Bronchial epithelial cell (primary cell): ENCODE results near the gene INPP4B. TPM values are rescaled to one million over a fixed set of nuclear protein-coding genes. Genes with fewer than 3 reads are reported as not detected.

Experiments used
- DNase-seq: peaks from one replicate; pipeline ENCODE4 v3.0.0-alpha.2; 2010; ENCODE audit warnings: low read depth
- FAIRE-seq: peaks from 2 replicates; lab custom pipeline; 2011; peaks lifted over from hg19 to GRCh38; lab: Jason Lieb, UNC
- H3K27me3 ChIP-seq: 2 replicates; pipeline ENCODE4 v1.5.1; 2011; ENCODE audit warnings: low read length; ENCODE audit not compliant: control insufficient read depth, insufficient read depth
- H3K36me3 ChIP-seq: 2 replicates; pipeline ENCODE4 v1.5.1; 2011; ENCODE audit warnings: low read length; ENCODE audit not compliant: control insufficient read depth, insufficient read depth
- H3K4me3 ChIP-seq: 2 replicates; pipeline ENCODE4 v1.5.1; 2011; ENCODE audit warnings: mild to moderate bottlenecking, low read depth, low read length, control low read depth
- CTCF ChIP-seq: IDR thresholded peaks from 2 replicates; pipeline ENCODE4 v1.5.1; 2011; ENCODE audit warnings: mild to moderate bottlenecking, moderate library complexity, low read length, control low read depth, inconsistent platforms; ENCODE audit not compliant: insufficient read depth, severe bottlenecking
- total RNA-seq: library from RNA; depleted of rRNA; stranded (reverse); fragments of >200 nt; gene quantifications from 2 replicates; pipeline ENCODE4 v1.2.1, GENCODE V29; 2014

INPP4B gene
- total RNA-seq, 1 donor from 2014 or later, result 74.8 TPM

DNA sequence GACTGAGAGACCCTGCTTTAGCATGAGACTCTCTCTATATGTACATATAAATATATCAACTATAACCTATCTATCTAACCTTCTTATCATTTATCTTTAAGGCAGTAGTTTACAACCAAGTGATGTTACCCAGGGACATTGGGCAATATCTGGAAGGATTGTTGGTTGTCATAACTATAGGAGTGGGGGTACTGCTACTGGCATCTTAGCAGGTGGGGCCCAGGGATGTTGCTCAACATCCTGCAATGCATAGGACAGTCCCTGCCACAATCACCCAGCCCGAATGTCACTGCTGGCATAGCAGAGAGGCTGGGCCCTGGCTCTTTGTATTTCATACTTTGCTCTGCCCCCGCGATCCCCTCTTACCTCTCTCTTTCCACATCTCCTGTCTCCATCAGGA, 812.0 kb downstream of the INPP4B start:
- H3K36me3 ChIP-seq, result no peaks in the 10 kb centered on the region
- no peak overlapping the region for H3K4me3 ChIP-seq
- no peaks in the 10 kb centered on the region for H3K27me3 ChIP-seq
- no peak for FAIRE-seq
- TF ChIP-seq CTCF, result no peak
- DNase-seq, result no peak

DNA sequence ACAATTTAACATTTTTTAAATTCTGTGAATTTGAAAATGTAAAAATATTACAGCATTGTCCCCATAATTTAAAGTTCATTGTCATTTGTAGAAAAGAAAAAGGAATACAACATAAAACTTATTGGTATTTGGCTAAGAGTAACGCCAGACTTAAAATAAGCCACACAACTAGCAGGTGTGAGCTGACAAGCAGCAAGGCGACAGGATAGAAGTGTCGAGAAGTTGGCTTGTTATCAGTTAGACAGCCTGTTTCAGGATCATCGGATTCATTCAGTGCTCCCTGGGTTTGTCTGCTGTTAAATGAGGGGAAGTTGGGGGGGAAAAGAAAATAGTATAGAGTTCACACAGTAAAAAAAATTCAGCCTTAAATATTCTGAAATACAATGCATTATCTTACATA, 816.1 kb downstream of the INPP4B start:
- Histone ChIP-seq H3K27me3 (no peaks in the 10 kb centered on the region), H3K36me3 (no peaks in the 10 kb centered on the region), H3K4me3 (no peak overlapping the region)
- DNase-seq, result no peak
- no peak for FAIRE-seq
- no peak for TF ChIP-seq CTCF

- FAIRE-seq (no peak), DNase-seq (no peak)
- Histone ChIP-seq H3K36me3 (no peaks in the 10 kb centered on the region), H3K27me3 (no peaks in the 10 kb centered on the region), H3K4me3 (no peak overlapping the region)
- TF ChIP-seq CTCF, result no peak
Measured at GRCh38 chr4:142021761-142022160, 824.3 kb downstream of the INPP4B start.

- FAIRE-seq, result no peak
Measured at GRCh38 chr4:142021181-142021580, 824.9 kb downstream of the INPP4B start.

GRCh38 chr4:142016031-142016430, 830.1 kb downstream of the INPP4B start:
- no peak overlapping the region for H3K4me3 ChIP-seq
- no peak for FAIRE-seq
- no peak for DNase-seq
- no peaks in the 10 kb centered on the region for H3K27me3 ChIP-seq
- no peak for TF ChIP-seq CTCF
- no peaks in the 10 kb centered on the region for H3K36me3 ChIP-seq

More at GRCh38 chr4:142021181-142021580, 824.9 kb downstream of the INPP4B start:
- no peak for DNase-seq
- TF ChIP-seq CTCF, result no peak
- H3K4me3 ChIP-seq, result no peak overlapping the region
- H3K27me3 ChIP-seq, result no peaks in the 10 kb centered on the region
- H3K36me3 ChIP-seq, result no peaks in the 10 kb centered on the region

- Histone ChIP-seq H3K27me3 (no peaks in the 10 kb centered on the region), H3K36me3 (no peaks in the 10 kb centered on the region), H3K4me3 (no peak overlapping the region)
- DNase-seq, result no peak
- TF ChIP-seq CTCF, result no peak
- FAIRE-seq, result no peak
Measured at GRCh38 chr4:142009751-142010150, 836.4 kb downstream of the INPP4B start.
